ENCODE results near the gene NTF4.
A peak's percentile ranks its signal among the peaks of the same experiment; 100 is the strongest.

Gene NTF4

DNA sequence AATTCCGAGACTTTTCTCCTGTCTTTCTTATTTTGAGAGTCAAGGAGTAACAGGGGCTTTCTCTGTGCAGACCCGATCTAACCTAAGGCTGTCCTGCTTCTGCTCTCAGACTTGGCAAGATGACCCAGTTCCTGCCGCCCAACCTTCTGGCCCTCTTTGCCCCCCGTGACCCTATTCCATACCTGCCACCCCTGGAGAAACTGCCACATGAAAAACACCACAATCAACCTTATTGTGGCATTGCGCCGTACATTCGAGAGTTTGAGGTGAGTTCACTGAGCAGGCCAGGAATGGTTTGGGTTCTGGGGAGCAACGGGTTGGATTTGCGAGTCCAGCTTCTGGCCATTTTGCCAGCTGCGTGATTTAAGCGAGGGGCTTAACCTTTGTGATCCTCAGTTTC lies 21.7 kb upstream of the NTF4 start:
- in situ Hi-C loops (cut with MboI; ENCODE audit: low pct_unique_long_range_greater_than_20kb, low sequenced_read_pairs, unreplicated experiment) = no loop called here
- TF ChIP-seq, protein P1, sequence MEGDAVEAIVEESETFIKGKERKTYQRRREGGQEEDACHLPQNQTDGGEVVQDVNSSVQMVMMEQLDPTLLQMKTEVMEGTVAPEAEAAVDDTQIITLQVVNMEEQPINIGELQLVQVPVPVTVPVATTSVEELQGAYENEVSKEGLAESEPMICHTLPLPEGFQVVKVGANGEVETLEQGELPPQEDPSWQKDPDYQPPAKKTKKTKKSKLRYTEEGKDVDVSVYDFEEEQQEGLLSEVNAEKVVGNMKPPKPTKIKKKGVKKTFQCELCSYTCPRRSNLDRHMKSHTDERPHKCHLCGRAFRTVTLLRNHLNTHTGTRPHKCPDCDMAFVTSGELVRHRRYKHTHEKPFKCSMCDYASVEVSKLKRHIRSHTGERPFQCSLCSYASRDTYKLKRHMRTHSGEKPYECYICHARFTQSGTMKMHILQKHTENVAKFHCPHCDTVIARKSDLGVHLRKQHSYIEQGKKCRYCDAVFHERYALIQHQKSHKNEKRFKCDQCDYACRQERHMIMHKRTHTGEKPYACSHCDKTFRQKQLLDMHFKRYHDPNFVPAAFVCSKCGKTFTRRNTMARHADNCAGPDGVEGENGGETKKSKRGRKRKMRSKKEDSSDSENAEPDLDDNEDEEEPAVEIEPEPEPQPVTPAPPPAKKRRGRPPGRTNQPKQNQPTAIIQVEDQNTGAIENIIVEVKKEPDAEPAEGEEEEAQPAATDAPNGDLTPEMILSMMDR (IDR thresholded peaks at IDR 0.05; ENCODE audit: extremely low read depth, insufficient read depth, missing control alignments) = no peak
- DNase-seq (ENCODE audit: low spot score) = no peak

GRCh38 chr19:49085868-49086232 lies 21.2 kb upstream of the NTF4 start:
- TF ChIP-seq, protein P1 (IDR thresholded peaks at IDR 0.05; ENCODE audit: extremely low read depth, insufficient read depth, missing control alignments) = no peak
- in situ Hi-C loops (cut with MboI; ENCODE audit: low pct_unique_long_range_greater_than_20kb, low sequenced_read_pairs, unreplicated experiment) = no loop called here
- no peak for DNase-seq (ENCODE audit: low spot score)

DNA sequence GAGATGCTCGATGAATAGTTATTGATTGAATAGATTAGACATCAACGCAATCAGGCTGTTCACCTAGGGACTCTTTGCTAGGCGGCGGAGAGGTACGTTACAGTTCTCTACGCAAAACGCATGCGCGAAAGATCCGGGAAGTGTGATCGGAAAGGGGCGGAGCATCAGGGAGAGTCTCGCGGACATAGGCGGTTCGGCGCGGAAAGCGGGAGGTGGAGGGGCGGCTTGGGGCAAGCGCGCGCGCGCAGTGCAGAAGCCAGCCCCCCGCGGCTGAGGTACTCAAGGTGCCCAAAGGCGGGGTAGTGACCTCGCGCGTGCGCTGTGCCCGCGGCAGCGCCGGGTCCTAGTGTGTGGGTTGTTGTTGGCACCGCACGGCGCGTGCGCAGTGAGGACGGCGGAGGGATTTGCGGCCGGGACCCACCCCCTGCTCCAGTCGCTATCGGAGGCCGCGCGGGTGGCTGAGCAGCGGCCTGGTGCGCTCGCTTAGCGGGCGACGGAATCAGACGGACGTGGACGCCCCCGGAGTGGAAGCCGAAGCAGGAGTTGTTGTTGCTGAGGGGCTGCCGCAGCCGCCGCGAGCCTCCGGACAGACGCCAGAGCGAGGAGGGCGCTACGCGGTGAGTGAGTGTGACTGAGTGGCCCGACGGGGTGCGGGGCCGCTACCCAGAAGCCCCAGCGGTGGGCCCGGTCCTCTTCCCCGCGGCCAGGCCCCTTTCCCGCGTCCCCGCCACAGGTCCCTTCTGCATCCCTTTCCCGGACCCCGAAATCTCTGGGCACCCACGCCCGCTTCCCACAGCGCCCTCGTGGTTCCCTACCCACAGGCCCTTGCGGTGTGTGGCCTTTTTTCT lies 20.6 kb upstream of the NTF4 start, which contains the start of gene SNRNP70:
Gene SNRNP70, plus strand, starts transcription at position 432 of the 848 bp plus-strand sequence. CDS start 964 bp downstream, outside the sequence.
- in situ Hi-C loops (cut with MboI; ENCODE audit: low pct_unique_long_range_greater_than_20kb, low sequenced_read_pairs, unreplicated experiment) = no loop called here
- DNase-seq (ENCODE audit: low spot score) = peak; percentile 99
- TF ChIP-seq, protein P1 (IDR thresholded peaks at IDR 0.05; ENCODE audit: extremely low read depth, insufficient read depth, missing control alignments) = no peak

DNA sequence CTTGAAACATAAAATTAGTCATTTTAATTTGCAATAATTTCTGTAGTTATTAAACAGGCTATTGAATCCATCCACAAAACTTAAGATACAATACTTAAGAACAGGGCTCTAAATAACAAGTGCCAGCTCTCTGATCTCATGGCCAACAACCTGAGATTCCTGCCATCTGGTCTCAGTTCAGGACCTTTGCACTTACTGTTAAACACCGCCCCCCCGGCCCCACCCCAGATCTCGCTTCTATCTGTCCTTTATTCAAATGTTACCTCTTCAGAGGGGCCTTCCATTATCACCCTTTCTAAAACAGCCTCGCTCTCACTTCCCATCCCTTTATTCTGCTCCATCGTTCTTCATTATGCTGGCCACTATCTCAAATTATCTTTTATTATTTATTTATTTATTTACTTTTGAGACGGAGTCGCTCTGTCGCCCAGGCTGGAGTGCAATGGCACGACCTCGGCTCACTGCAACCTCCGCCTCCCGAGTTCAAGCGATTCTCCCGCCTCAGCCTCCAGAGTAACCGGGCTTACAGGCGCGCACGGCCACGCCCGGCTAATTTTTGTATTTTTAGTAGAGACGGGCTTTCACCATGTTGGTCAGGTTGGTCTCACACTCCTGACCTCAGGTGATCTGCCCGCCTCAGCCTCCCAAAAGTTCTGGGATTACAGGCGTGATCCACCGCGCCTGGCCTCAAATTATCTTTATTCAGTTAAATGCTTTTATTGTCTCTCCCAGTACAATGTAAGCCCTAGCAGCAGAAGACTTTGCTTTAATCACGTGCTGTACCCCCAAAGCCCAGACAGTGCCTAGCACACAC lies 19.8 kb upstream of the NTF4 start:
- no peak for DNase-seq (ENCODE audit: low spot score)
- in situ Hi-C loops (cut with MboI; ENCODE audit: low pct_unique_long_range_greater_than_20kb, low sequenced_read_pairs, unreplicated experiment) = no loop called here
- TF ChIP-seq, protein P1 (IDR thresholded peaks at IDR 0.05; ENCODE audit: extremely low read depth, insufficient read depth, missing control alignments) = no peak

GRCh38 chr19:49081273-49081672 lies 16.7 kb upstream of the NTF4 start:
- in situ Hi-C loops (cut with MboI; ENCODE audit: low pct_unique_long_range_greater_than_20kb, low sequenced_read_pairs, unreplicated experiment) = no loop called here
- TF ChIP-seq, protein P1 (IDR thresholded peaks at IDR 0.05; ENCODE audit: extremely low read depth, insufficient read depth, missing control alignments) = no peak
- DNase-seq (ENCODE audit: low spot score) = no peak

DNA sequence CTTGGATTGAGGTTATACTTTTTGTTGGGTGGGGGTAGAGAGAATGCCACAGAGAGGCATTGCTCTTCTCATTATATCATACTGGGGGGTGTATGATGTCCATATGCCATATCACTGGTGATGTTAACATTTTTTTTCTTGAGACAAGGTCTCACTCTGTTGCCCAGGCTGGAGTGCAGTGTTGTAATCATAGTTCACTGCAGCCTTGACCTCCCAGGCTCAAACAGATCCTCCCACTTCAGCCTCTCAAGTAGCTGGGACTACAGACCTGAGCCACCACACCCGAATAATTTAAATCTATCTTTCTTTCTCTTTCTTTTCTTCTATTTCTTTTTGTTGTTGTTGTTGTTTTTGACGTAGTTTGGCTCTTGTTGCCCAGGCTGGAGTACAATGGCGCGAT lies 15.8 kb upstream of the NTF4 start:
- in situ Hi-C loops (cut with MboI; ENCODE audit: low pct_unique_long_range_greater_than_20kb, low sequenced_read_pairs, unreplicated experiment) = no loop called here
- no peak for DNase-seq (ENCODE audit: low spot score)
- TF ChIP-seq, protein P1 (IDR thresholded peaks at IDR 0.05; ENCODE audit: extremely low read depth, insufficient read depth, missing control alignments) = no peak
